Measurements from ENCODE around the gene RSF1. TPM values are rescaled to one million over a fixed set of nuclear protein-coding genes. Genes with fewer than 3 reads are reported as not detected.

The RSF1 gene
- total RNA-seq, 1 experiment from 2014 or later = 10.6 TPM

GRCh38 chr11:77789061-77789730 lies 31.3 kb downstream of the RSF1 start:
- Histone ChIP-seq H3K27me3 (replicated peaks) (no peaks in the 10 kb centered on the region), H3K4me3 (no peak overlapping the region), H3K4me1 (replicated peaks) (no peaks in the 10 kb centered on the region), H3K27ac (no peak overlapping the region), H3K9me3 (replicated peaks) (no peaks in the 10 kb centered on the region), H3K36me3 (no peaks in the 10 kb centered on the region)
- DNase-seq (ENCODE audit: low read depth in 1 of 2, low spot score in 2 of 2) = no peak

- Histone ChIP-seq H3K9me3 (replicated peaks) (no peaks in the 10 kb centered on the region), H3K4me1 (replicated peaks) (0 out of 2 replicates have a peak, but pooled peaks cover 6% of the 10 kb centered on the region), H3K4me3 (no peak overlapping the region), H3K36me3 (no peaks in the 10 kb centered on the region), H3K27me3 (replicated peaks) (no peaks in the 10 kb centered on the region), H3K27ac (no peak overlapping the region)
- no peak for DNase-seq (ENCODE audit: low read depth in 1 of 2, low spot score in 2 of 2)
Observed at GRCh38 chr11:77784572-77784971, 36.0 kb downstream of the RSF1 start.

- H3K4me1 ChIP-seq (replicated peaks) = 0 out of 2 replicates have a peak, but pooled peaks cover 6% of the 10 kb centered on the region
- no peak overlapping the region for H3K4me3 ChIP-seq
- DNase-seq (ENCODE audit: low read depth in 1 of 2, low spot score in 2 of 2) = no peak
- no peak overlapping the region for H3K27ac ChIP-seq
- no peaks in the 10 kb centered on the region for H3K36me3 ChIP-seq
- no peaks in the 10 kb centered on the region for H3K27me3 ChIP-seq (replicated peaks)
- no peaks in the 10 kb centered on the region for H3K9me3 ChIP-seq (replicated peaks)
Observed at GRCh38 chr11:77783025-77783424, 37.5 kb downstream of the RSF1 start.

- peak in 1 of 2 experiments; percentile 28 for DNase-seq (ENCODE audit: low read depth in 1 of 2, low spot score in 2 of 2)
- Histone ChIP-seq H3K9me3 (replicated peaks) (no peaks in the 10 kb centered on the region), H3K27me3 (replicated peaks) (no peaks in the 10 kb centered on the region)
Observed at GRCh38 chr11:77779935-77780334, 40.6 kb downstream of the RSF1 start.

GRCh38 chr11:77778549-77778948 lies 42.0 kb downstream of the RSF1 start:
- H3K27me3 ChIP-seq (replicated peaks) = no peaks in the 10 kb centered on the region
- no peak overlapping the region for H3K4me3 ChIP-seq
- no peaks in the 10 kb centered on the region for H3K36me3 ChIP-seq
- H3K27ac ChIP-seq = no peak overlapping the region
- no peak for DNase-seq (ENCODE audit: low read depth in 1 of 2, low spot score in 2 of 2)
- 0 out of 2 replicates have a peak, but pooled peaks cover 6% of the 10 kb centered on the region for H3K4me1 ChIP-seq (replicated peaks)
- no peaks in the 10 kb centered on the region for H3K9me3 ChIP-seq (replicated peaks)

More at GRCh38 chr11:77779935-77780334, 40.6 kb downstream of the RSF1 start:
- no peak overlapping the region for H3K4me3 ChIP-seq
- no peaks in the 10 kb centered on the region for H3K36me3 ChIP-seq
- H3K27ac ChIP-seq = no peak overlapping the region
- 0 out of 2 replicates have a peak, but pooled peaks cover 6% of the 10 kb centered on the region for H3K4me1 ChIP-seq (replicated peaks)

GRCh38 chr11:77778118-77778517 lies 42.4 kb downstream of the RSF1 start:
- no peaks in the 10 kb centered on the region for H3K36me3 ChIP-seq
- 0 out of 2 replicates have a peak, but pooled peaks cover 6% of the 10 kb centered on the region for H3K4me1 ChIP-seq (replicated peaks)
- H3K27ac ChIP-seq = no peak overlapping the region
- no peak for DNase-seq (ENCODE audit: low read depth in 1 of 2, low spot score in 2 of 2)
- H3K9me3 ChIP-seq (replicated peaks) = no peaks in the 10 kb centered on the region
- H3K27me3 ChIP-seq (replicated peaks) = no peaks in the 10 kb centered on the region
- no peak overlapping the region for H3K4me3 ChIP-seq

- Histone ChIP-seq H3K4me3 (no peak overlapping the region), H3K9me3 (replicated peaks) (no peaks in the 10 kb centered on the region), H3K4me1 (replicated peaks) (0 out of 2 replicates have a peak, but pooled peaks cover 6% of the 10 kb centered on the region), H3K27ac (no peak overlapping the region), H3K27me3 (replicated peaks) (no peaks in the 10 kb centered on the region), H3K36me3 (no peaks in the 10 kb centered on the region)
- no peak for DNase-seq (ENCODE audit: low read depth in 1 of 2, low spot score in 2 of 2)
Observed at GRCh38 chr11:77776455-77776854, 44.1 kb downstream of the RSF1 start.

GRCh38 chr11:77775936-77776335 lies 44.6 kb downstream of the RSF1 start:
- Histone ChIP-seq H3K36me3 (no peaks in the 10 kb centered on the region), H3K4me3 (no peak overlapping the region), H3K4me1 (replicated peaks) (0 out of 2 replicates have a peak, but pooled peaks cover 6% of the 10 kb centered on the region), H3K27ac (no peak overlapping the region), H3K27me3 (replicated peaks) (no peaks in the 10 kb centered on the region), H3K9me3 (replicated peaks) (no peaks in the 10 kb centered on the region)
- no peak for DNase-seq (ENCODE audit: low read depth in 1 of 2, low spot score in 2 of 2)

GRCh38 chr11:77771135-77771534 lies 49.4 kb downstream of the RSF1 start:
- Histone ChIP-seq H3K27ac (no peak overlapping the region), H3K4me1 (replicated peaks) (no peaks in the 10 kb centered on the region), H3K36me3 (no peaks in the 10 kb centered on the region), H3K4me3 (no peak overlapping the region), H3K9me3 (replicated peaks) (no peaks in the 10 kb centered on the region), H3K27me3 (replicated peaks) (no peaks in the 10 kb centered on the region)
- DNase-seq (ENCODE audit: low read depth in 1 of 2, low spot score in 2 of 2) = no peak

GRCh38 chr11:77770629-77771028 lies 49.9 kb downstream of the RSF1 start:
- Histone ChIP-seq H3K27me3 (replicated peaks) (no peaks in the 10 kb centered on the region), H3K27ac (no peak overlapping the region), H3K36me3 (no peaks in the 10 kb centered on the region), H3K4me1 (replicated peaks) (no peaks in the 10 kb centered on the region), H3K9me3 (replicated peaks) (no peaks in the 10 kb centered on the region), H3K4me3 (no peak overlapping the region)
- no peak for DNase-seq (ENCODE audit: low read depth in 1 of 2, low spot score in 2 of 2)

GRCh38 chr11:77762426-77762825 lies 58.1 kb downstream of the RSF1 start:
- Histone ChIP-seq H3K4me1 (replicated peaks) (no peaks in the 10 kb centered on the region), H3K36me3 (peaks cover 3% of the 10 kb centered on the region; the same call in 1 of the 2 replicates), H3K4me3 (no peak overlapping the region), H3K27ac (no peak overlapping the region), H3K9me3 (replicated peaks) (no peaks in the 10 kb centered on the region), H3K27me3 (replicated peaks) (no peaks in the 10 kb centered on the region)
- DNase-seq (ENCODE audit: low read depth in 1 of 2, low spot score in 2 of 2) = no peak

GRCh38 chr11:77761491-77761890 lies 59.0 kb downstream of the RSF1 start:
- Histone ChIP-seq H3K4me3 (no peak overlapping the region), H3K27ac (no peak overlapping the region), H3K36me3 (peaks cover 3% of the 10 kb centered on the region; the same call in 1 of the 2 replicates), H3K27me3 (replicated peaks) (no peaks in the 10 kb centered on the region), H3K9me3 (replicated peaks) (no peaks in the 10 kb centered on the region), H3K4me1 (replicated peaks) (no peaks in the 10 kb centered on the region)
- DNase-seq (ENCODE audit: low read depth in 1 of 2, low spot score in 2 of 2) = no peak

- no peak overlapping the region for H3K4me3 ChIP-seq
- peaks cover 3% of the 10 kb centered on the region; the same call in 1 of the 2 replicates for H3K36me3 ChIP-seq
- no peaks in the 10 kb centered on the region for H3K27me3 ChIP-seq (replicated peaks)
- no peak overlapping the region for H3K27ac ChIP-seq
- no peak for DNase-seq (ENCODE audit: low read depth in 1 of 2, low spot score in 2 of 2)
- H3K4me1 ChIP-seq (replicated peaks) = no peaks in the 10 kb centered on the region
- H3K9me3 ChIP-seq (replicated peaks) = no peaks in the 10 kb centered on the region
Observed at GRCh38 chr11:77758331-77758730, 62.2 kb downstream of the RSF1 start.

GRCh38 chr11:77753230-77753629 lies 67.3 kb downstream of the RSF1 start:
- no peak for DNase-seq (ENCODE audit: low read depth in 1 of 2, low spot score in 2 of 2)
- H3K36me3 ChIP-seq = no peaks in the 10 kb centered on the region
- no peaks in the 10 kb centered on the region for H3K9me3 ChIP-seq (replicated peaks)
- no peaks in the 10 kb centered on the region for H3K4me1 ChIP-seq (replicated peaks)
- H3K27me3 ChIP-seq (replicated peaks) = no peaks in the 10 kb centered on the region
- H3K27ac ChIP-seq = no peak overlapping the region
- H3K4me3 ChIP-seq = no peak overlapping the region
